Measurements from ENCODE around the gene GLOD5. TPM values are rescaled to one million over a fixed set of nuclear protein-coding genes. Genes with fewer than 3 reads are reported as not detected.
A peak's percentile ranks its signal among the peaks of the same experiment; 100 is the strongest.

The GLOD5 gene
- total and polyA plus RNA-seq, 2 experiments from 2014 or later, result not detected

- no peaks in the 10 kb centered on the region for H3K27me3 ChIP-seq
- no peak overlapping the region for H3K27ac ChIP-seq
- no peaks in the 10 kb centered on the region for H3K36me3 ChIP-seq
- H3K9me3 ChIP-seq (ENCODE audit: low read depth), result no peaks in the 10 kb centered on the region
- DNase-seq (ENCODE audit: low read depth in 1 of 2, low spot score in 1 of 2), result no peak
- TF ChIP-seq, protein P1, sequence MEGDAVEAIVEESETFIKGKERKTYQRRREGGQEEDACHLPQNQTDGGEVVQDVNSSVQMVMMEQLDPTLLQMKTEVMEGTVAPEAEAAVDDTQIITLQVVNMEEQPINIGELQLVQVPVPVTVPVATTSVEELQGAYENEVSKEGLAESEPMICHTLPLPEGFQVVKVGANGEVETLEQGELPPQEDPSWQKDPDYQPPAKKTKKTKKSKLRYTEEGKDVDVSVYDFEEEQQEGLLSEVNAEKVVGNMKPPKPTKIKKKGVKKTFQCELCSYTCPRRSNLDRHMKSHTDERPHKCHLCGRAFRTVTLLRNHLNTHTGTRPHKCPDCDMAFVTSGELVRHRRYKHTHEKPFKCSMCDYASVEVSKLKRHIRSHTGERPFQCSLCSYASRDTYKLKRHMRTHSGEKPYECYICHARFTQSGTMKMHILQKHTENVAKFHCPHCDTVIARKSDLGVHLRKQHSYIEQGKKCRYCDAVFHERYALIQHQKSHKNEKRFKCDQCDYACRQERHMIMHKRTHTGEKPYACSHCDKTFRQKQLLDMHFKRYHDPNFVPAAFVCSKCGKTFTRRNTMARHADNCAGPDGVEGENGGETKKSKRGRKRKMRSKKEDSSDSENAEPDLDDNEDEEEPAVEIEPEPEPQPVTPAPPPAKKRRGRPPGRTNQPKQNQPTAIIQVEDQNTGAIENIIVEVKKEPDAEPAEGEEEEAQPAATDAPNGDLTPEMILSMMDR (IDR thresholded peaks at IDR 0.05; ENCODE audit: low read depth, low read length), result no peak
- H3K4me1 ChIP-seq (ENCODE audit: low read depth), result no peaks in the 10 kb centered on the region
- H3K4me3 ChIP-seq, result no peak overlapping the region
Measured at GRCh38 chrX:48793935-48794334, 32.4 kb downstream of the GLOD5 start.

DNA sequence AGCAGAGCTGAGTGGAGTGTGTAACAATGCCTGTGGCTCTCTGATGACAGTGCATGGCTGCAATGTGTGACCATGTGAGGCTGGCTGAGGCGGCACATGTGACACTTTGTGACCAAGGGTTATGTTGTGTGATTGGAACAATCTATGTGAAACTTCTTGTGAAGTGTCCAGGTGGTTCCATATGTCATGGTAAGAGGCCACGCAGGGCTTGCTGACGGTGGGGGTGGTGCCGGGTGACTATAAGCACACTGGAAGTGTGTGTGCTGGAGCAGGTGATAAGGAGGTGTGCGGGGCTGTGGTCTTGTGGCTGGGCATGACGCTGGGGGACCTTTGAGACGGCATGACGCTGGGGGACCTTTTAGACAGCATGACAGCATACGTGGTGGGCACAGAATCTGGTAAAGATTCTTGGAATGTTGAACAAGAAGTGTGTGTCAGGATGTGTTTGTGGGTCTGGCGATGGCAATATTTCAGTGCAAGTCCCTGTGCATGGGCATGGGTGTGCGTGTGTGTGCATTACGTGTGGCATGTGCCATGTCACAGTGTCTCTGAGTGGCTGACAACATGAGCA, 32.9 kb downstream of the GLOD5 start:
- TF ChIP-seq, protein P1 (IDR thresholded peaks at IDR 0.05; ENCODE audit: low read depth, low read length), result no peak
- Histone ChIP-seq H3K9me3 (ENCODE audit: low read depth) (no peaks in the 10 kb centered on the region), H3K36me3 (no peaks in the 10 kb centered on the region), H3K27ac (no peak overlapping the region), H3K4me3 (no peak overlapping the region), H3K27me3 (no peaks in the 10 kb centered on the region), H3K4me1 (ENCODE audit: low read depth) (no peaks in the 10 kb centered on the region)
- no peak for DNase-seq (ENCODE audit: low read depth in 1 of 2, low spot score in 1 of 2)

DNA sequence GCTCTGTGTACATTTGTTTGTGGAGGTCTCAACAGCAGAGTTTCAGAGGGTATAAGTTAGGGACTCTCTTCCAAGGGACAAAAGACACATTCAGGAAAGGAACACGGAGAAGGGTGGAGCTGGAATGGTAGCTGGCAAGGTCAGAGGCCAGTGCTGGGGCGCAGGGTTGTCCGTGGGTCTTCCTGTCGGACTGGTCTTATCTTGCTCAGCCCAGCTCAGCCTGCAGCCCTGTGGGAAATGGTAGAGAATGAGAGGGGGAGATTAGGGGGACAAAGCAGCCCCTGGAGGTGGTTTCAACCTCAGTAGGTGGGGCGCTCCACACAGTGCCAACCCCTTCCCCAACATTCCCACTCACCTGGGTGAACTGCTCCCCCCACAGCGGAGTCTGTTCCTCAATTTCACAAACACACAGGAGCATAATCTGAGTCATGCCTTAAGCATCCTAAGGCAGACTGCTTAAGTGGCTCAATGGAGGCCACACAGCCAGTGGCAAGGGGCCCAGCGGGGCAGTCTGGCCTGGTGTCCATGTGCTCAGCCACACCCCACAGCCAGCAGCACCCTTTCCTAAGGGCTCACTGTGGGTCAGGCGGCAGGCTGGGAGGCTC, 33.5 kb downstream of the GLOD5 start:
- TF ChIP-seq, protein P1 (IDR thresholded peaks at IDR 0.05; ENCODE audit: low read depth, low read length), result no peak
- no peaks in the 10 kb centered on the region for H3K27me3 ChIP-seq

DNA sequence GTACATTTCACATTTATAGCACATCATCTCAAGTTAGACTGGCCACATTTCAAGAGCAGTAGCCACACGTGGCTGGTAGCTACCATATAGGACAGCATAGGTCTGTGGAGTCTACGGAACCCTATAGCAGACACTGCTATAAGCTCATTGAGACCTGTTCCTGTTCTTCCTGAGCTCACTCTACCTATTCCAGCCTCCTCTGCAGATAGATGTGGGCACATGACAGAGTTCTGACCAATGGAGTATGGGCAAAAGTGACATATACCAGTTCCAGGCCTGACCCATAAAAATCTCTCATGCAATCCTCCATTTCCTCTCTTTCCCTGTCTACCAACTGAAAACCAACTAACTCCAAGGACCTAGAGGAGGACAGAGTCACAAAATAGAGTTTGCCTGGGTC, 36.8 kb downstream of the GLOD5 start:
- no peak overlapping the region for H3K27ac ChIP-seq
- H3K27me3 ChIP-seq, result no peaks in the 10 kb centered on the region
- no peaks in the 10 kb centered on the region for H3K9me3 ChIP-seq (ENCODE audit: low read depth)
- H3K4me3 ChIP-seq, result no peak overlapping the region
- H3K36me3 ChIP-seq, result no peaks in the 10 kb centered on the region
- TF ChIP-seq, protein P1 (IDR thresholded peaks at IDR 0.05; ENCODE audit: low read depth, low read length), result no peak
- H3K4me1 ChIP-seq (ENCODE audit: low read depth), result peaks cover 4% of the 10 kb centered on the region
- no peak for DNase-seq (ENCODE audit: low read depth in 1 of 2, low spot score in 1 of 2)

More for the DNA sequence above, 33.5 kb downstream of the GLOD5 start:
- Histone ChIP-seq H3K4me3 (no peak overlapping the region), H3K36me3 (no peaks in the 10 kb centered on the region), H3K4me1 (ENCODE audit: low read depth) (no peaks in the 10 kb centered on the region), H3K9me3 (ENCODE audit: low read depth) (no peaks in the 10 kb centered on the region), H3K27ac (no peak overlapping the region)
- peak; percentile 11 to 67 for DNase-seq (ENCODE audit: low read depth in 1 of 2, low spot score in 1 of 2)

DNA sequence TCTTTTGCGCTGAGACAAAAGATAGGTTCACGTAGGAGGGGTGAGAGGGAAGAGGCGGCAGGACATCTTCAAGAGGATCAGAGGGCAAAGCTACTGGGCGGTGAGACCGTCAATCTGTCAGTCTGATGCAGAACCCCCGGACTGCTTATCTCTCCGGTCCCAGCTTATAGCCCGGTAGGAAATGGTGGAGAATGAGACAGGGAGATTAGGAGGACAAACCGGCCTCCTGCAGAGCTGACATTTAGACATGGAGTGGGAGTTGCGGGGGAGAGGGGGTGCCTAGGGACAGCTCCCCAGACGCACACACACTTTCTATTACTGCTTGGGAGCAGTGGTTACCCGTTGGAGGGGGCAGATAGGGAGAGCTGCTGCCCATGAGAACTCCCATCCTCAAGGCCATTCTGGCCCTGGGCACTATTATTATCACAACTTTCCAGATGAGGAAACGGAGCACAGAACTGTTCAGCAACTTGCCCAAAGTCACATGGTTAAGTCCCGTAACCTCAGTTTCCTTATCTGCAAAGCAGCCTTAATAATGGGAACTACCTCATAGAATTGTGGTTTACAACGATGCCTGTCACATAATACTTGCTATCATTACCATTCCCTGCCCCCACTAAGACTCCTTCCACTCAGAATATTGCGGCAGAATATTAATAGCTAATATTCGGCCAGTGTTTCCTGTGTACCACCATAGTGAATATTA, 39.2 kb downstream of the GLOD5 start:
- Histone ChIP-seq H3K9me3 (ENCODE audit: low read depth) (no peaks in the 10 kb centered on the region), H3K27me3 (no peaks in the 10 kb centered on the region), H3K27ac (peak overlapping the region; percentile 95), H3K4me1 (ENCODE audit: low read depth) (peaks cover 5% of the 10 kb centered on the region), H3K36me3 (no peaks in the 10 kb centered on the region), H3K4me3 (peak overlapping the region; percentile 57)
- TF ChIP-seq, protein P1 (IDR thresholded peaks at IDR 0.05; ENCODE audit: low read depth, low read length), result no peak
- DNase-seq (ENCODE audit: low read depth in 1 of 2, low spot score in 1 of 2), result no peak
